ENCODE results near the gene CACNA1D.

CACNA1D gene

DNA sequence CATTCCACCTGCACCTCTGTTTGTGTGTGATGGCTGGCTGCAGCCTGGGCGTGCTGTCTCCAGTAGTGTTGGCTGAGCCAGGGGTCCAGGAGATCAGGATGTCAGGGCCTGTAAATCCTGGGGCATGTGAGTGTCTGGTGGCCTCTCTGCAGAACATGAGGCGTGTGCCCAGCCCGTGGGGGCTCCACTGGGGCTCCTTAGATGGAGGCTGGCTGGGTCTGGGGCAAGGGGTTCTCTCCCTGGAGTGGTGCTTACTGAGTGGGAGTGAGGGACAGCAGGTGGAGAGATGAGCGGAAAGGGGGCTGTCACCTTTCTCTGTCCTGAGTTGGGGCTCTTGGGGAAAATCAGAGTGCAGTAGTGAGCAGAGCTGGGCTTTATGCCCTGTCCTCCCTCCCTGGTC, 199.6 kb downstream of the CACNA1D start:
- DNase-seq, result no peak

DNA sequence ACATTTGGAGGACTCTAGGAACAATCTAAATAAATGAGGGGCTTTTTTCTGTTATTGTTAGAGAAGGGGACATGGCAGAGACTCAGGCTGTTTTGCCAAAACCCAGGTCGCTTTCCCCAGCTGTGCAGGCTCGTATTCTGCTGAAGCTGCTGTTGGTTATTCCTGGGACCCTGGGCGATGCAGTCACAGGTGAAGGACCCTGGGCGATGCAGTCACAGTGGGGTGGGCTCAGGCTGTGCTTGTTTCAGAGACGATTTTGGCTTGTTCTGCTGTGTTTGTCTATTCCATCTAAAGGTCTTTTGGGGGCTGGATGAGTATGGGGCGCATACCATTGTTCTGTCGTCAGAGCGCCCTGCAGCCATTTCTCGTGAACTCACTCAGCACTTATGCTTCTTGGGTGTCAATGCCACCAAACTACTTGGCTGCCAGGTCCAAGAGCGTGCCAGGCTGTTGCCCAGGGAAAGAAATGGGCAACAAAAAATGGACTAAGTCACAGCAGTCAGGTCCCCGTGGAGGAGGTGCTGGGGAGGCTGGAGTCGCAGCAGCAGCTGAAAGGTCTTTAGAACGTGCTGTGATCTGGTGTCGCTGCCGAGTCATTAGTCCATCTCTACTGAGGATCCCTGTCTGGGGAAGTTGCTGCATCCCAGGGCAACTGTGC, 200.4 kb downstream of the CACNA1D start:
- DNase-seq, result no peak

DNA sequence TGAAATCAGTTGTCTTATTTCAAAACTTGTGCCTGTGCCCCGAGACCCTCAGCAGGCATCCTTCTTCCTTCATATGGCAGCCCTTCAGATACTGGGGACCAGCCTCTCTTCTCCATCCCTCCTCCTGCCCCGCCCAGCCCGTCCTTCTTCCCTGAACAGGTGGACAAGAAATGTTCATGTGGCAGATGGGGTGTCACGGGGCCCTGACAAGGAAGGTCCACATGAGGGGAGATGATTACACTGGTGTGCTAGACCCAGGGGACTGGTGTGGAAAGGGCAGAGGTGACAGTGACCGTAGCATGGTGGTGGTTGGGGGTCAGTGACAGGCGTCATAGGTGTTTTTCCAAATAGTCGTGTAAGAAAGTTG, 200.9 kb downstream of the CACNA1D start:
- DNase-seq, result no peak

DNA sequence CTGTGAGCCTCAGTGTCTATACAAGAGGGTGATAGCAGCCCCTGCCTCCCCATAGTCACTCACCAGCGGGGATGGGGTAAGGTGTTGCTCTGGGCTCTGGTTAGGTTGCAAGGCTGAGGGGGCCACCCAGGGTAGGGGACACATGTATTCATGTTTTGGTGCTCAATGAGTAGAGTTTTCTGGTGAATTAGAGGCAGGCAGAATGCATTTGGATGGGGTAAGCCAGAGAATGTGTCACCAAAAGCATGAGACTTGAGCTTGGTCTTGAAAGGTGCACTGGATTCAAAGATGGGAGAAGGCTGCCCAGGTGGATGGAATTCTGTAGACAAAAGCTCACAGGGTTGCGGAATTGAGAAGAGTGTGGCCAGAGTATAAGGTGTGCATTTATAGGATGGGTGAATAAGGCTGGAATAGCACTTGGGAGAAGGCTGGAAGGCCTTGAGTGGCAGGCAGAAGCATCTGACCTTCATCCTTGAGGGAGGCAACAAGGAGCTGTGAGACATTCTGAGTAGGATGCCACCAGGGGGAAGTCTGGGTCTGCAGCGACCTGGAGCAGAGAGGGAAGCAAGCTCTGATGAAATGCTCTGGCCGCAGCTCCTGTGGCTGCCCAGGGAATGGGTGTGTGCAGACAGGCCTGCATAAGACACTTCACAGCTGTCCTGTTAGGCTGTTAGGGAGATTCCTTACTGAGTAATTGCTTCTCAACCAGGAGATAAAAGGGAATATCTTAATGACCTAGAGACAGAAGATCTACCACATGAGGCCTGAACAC, 202.2 kb downstream of the CACNA1D start:
- DNase-seq, result no peak

DNA sequence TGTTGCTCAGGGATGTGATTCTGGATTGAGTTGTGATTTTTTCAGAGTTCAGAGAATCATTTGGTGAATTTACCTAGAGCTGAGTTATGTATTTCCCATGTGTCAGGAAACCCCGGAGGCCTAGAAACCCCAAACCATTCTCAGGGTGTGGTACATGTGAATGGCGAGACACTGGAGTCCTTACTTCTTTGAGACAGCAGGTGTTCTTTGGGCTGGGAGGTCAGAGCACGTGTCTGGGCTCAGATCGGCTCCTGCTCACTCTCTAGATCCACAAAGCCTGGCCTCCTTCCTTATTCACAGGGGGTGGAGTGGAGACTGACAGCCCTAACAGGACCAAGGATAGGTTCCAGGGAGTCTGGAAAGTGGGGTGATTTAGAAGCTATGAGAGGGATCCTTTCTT, 206.0 kb downstream of the CACNA1D start:
- no peak for DNase-seq

DNA sequence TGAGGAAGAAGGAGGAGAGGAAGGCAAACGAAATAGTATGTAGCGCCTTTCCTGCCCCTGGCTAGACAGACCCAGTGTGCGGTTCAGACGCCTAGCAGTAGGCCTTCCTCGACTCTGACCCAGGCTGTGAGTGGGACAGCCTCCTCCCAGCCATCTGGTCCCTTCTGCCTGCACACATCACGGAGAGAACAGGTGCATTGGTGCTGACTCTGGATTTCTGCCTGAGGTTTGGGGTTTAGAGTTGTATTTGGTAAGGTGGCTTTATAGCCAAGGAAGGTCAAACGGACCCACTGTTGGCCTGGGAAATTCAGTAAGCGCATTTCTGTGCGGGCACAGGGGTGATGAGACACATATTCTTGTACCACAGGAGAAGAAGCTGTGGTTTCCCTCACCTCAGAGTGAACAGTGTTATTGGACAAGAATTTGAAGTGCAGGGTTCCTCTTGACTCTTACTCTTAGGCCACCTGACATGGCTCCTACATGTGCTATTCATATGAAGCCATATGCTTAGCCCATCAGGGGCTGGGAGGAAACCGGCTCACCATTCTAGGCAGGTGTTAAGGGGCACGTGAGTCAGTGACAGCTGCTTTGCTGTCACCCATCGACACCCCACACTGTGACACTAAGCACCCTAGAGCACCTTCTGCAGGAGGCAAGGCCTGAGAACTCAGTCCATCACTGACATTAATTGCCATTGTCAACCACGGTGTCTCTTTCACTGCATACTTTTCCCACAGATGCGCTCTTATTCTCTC, 208.5 kb downstream of the CACNA1D start:
- no peak for DNase-seq

DNA sequence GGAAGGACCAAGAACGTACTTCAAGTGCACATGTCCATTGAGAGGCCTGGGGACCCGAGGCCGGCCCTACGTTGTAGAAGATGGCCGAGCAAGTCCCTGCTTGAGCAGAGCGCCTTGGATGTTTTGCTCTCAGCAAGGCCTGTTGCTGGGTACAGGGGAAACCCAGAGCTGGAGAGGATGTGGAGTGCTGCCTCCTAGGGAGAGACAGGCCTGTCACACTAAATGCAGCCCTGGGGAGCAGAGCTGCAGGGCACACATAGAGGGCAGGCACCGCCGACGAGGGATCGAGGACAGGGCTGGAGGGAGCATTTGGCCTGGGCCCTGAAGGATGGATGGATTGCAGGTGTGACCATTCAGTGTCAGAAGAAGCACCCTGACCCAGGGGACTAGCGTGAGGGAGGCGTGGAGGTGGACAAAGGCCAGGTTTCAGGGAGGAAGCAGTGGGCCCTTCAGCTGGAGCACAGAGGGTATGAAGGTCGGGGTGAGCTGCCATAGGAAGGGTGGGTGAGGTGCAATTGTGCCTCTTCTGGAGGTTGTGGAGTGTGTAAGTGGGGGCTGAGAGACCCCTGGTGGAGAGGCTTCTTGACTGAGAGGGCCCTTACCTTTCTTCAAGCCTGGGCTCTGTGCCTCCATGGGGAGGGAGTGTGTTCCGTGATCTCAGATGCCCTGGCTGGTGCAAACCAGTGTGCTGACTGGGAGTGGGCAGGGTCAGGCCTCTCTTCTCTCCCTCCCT, 209.4 kb downstream of the CACNA1D start:
- DNase-seq, result no peak

DNA sequence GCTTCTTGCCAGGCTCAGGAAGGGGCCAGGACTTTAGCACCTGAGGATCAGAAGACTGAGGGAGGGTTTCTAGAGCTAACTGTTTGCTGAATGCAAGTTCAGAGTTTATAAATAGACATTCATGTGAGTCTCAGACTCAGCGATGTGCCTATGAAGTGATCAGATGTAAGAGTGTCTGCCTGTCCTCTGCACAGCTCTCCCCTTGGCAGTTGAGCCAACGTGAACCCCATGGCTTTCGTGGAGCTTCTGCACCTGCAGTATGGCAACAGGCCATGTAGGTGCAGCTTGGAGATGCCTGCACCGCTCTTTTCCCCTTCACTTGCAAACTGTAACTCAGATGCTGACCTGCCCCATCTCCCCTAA, 209.9 kb downstream of the CACNA1D start:
- no peak for DNase-seq

DNA sequence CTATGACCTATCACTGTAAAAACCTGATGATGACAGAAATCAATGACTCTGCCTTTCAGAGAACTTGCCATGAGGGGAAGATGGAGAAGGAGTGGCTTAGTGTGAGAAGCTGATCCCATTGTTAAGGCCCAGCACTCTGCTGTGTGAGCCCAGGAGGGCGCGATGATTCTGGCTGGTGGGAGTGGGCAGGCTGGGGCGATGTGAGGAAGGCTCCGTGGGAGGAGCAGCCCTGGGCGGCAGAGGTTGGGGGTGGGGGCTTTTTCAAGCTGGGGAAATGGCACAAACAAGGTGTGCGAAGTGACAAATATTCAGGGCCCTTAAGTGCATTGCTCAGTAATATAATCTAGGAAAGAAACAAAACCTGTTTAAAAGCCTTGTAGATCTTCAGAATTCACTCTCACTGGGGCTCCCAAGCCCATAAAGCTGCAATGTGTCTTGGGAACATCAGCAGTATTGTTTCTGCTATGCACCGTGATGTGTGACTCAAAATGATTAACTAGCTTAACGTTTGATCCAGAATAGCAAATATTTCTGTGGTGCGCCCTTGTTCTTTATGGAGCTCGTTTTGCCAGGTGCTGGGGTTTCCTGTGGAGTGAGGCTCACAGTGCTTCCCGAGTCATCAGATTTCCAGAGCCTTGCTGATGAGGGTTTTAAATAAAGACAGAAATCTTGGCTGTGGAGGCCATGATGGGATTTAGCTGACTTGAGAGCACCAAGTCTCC, 210.8 kb downstream of the CACNA1D start:
- no peak for DNase-seq

DNA sequence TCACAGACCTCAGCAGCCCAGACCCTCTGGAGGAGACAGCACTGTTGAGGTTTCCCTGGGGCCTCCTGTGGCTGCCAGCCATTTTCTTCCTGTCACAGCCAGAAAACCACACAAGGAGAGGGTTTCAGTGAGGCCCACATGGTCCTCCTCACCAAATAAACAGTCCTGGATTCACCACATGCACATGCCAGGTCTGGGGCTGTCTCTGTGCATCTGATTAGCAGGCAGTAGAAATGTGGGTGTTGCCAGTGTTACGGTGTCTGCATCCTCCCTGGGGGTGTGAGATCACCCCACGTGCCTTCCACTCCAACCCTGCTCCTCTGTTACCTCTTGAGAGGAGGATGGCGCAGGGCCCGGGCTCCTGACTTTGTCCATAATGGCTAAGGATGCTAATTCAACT, 211.4 kb downstream of the CACNA1D start:
- DNase-seq, result no peak

DNA sequence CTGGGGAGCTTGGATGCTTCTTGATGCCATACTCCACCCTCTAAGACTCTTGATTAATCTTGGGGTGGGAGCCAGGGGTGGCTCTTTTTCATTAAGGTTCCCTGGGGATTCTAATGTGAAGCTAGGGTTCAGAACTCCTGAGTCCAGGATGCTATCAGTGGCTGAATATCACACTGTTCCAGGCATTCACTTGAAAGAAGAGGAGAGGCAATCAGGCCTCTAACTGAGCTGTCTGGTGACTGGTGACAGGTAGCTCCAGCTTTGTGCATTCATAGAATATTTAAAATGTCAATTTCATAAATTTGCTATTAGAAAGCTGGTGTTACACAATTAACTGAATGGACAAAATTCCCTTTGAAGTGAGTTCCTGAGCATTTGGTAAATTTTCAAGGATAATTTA, 212.8 kb downstream of the CACNA1D start:
- no peak for DNase-seq

DNA sequence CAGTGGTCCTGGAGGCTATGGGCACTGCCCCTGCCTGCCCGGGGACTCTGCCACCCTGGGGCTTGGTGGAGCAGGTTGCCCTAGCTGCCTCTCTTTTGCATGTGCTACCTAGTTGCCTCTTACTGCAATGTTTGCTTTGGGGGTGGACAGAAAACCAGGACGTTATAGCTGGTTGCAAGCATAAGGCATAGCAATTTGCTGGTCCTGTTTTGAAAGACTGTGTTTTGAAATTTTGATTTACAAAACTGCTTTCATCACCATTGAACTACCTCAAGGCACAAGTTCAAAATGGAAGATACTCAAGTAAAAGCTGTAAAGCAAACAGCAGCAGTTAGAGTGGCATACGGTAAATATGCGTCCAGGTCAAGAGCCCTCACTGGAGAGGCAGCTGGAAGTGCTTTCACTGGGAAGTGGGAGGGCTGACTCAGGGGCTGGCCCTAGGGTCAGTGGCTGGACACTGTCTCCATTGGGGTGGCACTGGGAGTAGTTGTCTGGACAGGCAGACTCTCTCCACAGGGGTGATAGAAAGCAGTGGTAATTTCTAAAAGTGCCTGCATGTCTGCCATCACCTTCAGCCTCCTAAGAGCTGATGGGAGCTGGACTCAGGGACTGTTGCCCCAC, 213.7 kb downstream of the CACNA1D start:
- peak; percentile 77 for DNase-seq

DNA sequence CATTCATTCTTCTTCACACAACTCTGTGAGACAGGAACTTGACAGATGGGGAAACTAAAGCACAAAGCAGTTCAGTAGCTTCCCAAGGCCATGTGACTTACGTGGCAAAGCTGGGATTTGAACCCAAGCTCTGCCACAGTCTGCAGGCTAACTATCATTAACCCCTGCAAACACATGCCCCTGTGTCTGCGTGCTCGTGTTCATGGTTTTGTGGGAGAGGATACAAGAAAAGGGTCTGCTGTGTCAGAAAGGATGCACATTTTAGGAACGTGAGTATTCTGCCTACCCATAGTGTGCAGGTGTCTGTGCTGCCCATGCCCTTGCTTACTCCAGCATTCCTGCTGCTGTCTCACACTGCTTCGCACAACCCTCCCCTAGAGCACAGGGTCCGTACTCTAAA, 214.8 kb downstream of the CACNA1D start:
- DNase-seq, result no peak

DNA sequence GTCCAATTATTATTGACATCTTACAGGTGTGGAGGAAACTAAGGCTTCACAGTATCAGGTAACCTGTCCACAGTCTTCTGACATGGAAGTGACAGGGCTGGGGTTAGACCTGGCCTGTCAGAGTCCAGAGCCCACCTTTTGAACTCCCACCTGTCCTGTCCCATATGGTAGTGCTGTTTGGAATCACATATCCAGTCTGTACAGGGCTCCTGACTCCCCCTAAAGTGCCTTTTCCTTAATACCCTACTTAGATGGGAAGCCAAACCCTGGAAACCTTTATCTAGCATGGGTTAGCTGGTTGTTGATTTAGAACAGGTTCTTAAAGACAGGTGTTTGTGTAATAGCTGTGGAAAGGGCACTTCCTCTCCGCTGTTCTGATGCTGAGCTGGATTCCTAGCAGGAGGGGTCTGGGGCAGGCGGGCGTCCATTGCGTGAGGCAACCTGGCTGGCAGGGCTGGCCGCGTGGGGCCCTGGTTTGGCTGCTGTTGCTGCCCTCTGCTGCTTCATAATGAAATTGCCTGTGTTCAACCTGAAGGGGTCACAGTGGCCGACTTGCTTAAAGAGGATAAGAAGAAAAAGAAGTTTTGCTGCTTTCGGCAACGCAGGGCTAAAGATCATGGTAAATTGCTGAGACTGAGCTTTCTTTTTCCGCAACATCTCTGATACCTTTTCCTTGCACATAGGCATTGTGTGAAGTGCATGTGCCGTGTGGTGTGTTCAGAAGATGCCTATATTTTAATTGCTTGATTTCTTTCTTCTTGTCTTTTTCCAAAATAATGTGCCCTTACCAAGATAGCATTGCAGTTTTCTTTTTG, 215.7 kb downstream of the CACNA1D start:
- peak; percentile 69 for DNase-seq

DNA sequence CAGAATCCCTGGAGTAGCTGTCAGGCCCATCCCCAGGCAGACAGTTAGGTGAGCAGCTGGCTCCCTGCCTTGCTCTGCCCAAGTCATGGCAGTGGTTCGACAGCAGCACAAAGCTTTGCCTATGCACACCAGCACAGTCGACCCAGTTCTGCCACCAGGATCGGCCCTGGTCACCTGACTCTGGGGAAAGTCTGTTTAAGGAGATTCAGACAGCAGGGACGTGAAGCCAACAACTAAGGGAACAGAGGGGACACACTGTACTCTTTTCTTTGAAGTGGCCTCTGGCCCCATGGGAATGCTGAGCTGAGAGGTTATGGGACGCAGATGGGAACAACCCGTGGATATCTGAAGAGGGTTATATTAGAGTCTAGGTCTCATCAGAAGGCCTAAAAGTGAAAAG, 217.0 kb downstream of the CACNA1D start:
- no peak for DNase-seq

DNA sequence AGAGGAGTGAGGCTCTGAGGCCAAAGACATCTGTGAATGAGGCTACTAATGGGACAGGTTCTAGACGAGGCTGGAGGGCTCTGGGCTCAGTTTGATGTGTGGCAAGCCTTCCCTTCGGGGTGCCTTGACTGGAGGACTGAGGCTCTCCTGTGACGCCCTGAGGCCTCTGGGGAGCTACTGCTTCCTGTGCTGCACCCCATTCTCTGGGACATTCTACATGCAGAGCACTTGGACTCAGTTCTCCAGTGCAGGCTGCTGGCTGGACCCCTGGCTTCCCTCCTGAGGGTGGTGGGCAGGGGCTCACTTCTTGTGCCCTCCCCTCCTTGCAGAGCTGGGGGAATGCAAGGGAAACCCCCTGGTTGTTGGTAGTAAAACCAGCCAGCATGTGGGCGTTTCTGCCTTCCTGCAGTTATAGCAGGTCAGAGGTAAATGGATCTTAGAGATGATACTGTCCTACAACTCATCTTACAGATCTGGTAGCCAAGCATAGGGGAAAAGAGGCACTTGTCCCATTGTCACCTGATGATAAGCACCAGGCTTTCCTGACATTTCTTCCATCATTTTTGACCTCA, 218.5 kb downstream of the CACNA1D start:
- DNase-seq, result no peak

DNA sequence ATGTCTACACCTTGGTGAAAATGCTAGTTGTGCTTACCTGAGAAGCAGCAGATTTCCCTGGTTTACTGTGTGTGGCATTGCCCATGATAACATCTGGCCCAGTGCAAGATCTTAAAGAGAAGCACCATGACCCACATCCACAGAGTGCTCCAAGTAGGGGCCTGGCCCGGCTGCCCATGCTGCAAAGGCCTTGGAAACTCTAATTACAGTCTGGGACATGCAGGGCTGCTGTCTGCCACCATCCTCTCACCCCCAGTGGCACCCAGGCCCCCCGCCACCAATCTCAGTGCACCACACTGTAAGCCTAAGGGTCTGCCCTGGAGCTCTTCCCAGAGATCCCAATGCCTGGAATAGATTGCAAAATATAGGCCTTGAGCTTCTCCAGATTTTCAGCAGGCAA, 219.2 kb downstream of the CACNA1D start:
- no peak for DNase-seq

DNA sequence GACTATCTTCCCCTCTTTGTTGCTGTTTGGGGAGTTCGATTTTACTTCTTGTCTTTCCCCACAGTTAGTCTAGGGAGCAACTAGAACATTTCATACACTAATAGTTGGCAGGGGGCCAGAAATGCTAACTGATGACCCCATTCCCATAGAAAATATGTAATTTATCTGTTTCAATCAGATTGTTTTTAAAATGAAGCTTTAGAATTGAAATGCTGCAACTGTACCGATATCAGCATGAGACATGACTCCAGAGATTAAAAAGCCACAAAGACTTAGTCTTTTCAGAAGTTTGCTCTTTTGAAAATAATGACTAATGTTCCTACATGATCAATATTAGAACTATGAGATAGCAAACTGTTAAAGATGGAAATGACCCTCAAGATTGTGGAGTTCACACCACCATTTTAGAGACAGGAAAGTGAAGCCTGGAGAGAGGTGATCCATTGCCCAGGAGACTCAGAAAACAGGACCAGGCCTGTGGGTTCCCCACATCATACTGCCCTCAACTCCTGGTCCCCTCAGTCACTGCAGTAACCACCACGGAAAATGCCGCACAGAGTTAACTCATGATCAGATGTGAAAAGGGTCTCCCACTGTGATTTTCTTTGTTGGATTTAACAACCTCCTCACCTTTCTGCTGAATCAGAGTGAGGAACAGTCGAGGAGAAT, 221.5 kb downstream of the CACNA1D start:
- no peak for DNase-seq

DNA sequence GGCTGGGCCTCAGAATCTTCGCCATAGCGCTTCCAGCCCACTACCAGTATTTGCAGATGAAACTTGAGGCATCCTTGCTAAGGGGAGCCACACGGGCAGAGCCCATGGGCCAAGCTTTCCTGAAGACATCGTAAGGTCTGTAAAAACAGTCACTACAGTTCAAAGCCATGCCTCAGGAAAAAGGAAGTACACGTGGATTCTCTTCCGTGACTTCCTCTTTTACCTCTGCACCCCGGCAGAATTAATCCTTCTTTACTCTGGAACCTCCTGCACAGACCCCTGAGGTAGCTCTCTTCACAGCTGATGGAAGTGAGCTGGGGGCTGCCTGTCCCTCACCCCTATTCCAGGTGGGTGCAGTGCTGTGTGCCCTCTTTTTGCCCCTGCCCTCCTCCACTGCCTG, 222.6 kb downstream of the CACNA1D start:
- no peak for DNase-seq

DNA sequence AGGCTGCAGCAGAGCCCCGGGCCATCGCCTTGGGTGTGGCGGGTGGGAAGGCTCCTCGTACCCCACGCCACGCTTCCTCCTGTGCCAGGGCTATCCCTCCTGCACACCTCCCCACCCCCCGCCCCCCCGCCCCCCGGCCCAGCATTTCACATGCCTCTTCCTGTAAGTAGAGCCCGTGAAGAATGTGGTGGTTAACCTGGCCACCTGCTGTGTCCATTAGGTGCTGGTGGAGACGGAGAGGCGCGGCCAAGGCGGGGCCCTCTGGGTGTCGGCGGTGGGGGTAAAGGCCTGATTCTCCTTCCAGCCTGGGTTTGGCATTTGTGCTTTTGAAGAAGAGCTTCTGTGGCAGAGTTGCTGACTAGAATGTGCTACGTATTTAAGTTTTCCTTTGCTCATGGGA, 224.1 kb downstream of the CACNA1D start:
- DNase-seq, result peak; percentile 3

DNA sequence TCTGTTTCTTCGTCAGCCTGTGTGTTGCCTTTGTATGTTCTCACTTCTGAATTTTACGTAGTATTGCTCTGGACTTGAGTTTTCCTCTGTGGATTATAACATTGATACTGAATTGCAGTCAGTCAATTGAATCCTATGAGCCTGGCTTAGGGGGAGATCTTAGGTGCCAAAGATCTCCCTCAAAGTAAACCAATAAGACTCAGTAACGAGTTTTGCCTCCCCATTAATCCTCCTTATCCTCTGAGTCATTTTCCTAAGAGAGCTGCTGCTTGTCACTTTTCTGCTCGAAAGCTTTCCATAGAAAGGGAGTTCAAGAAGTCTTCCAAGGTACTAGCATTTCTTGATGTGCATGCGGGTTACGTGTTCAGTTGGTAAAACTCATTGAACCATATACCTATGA, 225.4 kb downstream of the CACNA1D start:
- no peak for DNase-seq

Measured in NCI-H510A treated with DMSO at 0.1 percent for 48 hours (cell line).